ENCODE measurements around the gene TRPC4. TPM values are rescaled to one million over a fixed set of nuclear protein-coding genes. Genes with fewer than 3 reads are reported as not detected.

The TRPC4 gene
- total RNA-seq, 1 donor from 2014 or later: 2.1 TPM

- no peak for DNase-seq
Observed at GRCh38 chr13:37716420-37717195, 153.0 kb downstream of the TRPC4 start.

DNA sequence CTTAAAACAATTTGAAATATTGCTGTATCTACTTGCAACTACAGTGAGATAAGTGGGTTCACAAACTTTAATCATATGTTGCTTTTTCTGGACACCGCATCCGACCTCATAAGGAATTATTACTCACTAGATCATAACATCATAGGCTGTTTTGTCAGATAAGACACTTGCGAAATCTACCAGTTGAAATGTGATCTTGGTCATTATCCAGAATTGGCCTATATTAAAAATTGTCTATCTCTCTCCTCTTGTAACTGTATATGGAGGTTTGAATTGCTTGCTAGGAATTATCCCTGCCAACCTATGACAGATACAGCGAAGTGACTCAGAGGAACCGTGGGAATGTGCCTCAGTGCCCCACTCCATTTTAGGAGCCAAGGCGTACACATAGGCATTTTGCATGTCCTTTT, 154.0 kb downstream of the TRPC4 start:
- DNase-seq: no peak

GRCh38 chr13:37709318-37709717, 160.3 kb downstream of the TRPC4 start:
- DNase-seq: no peak

DNA sequence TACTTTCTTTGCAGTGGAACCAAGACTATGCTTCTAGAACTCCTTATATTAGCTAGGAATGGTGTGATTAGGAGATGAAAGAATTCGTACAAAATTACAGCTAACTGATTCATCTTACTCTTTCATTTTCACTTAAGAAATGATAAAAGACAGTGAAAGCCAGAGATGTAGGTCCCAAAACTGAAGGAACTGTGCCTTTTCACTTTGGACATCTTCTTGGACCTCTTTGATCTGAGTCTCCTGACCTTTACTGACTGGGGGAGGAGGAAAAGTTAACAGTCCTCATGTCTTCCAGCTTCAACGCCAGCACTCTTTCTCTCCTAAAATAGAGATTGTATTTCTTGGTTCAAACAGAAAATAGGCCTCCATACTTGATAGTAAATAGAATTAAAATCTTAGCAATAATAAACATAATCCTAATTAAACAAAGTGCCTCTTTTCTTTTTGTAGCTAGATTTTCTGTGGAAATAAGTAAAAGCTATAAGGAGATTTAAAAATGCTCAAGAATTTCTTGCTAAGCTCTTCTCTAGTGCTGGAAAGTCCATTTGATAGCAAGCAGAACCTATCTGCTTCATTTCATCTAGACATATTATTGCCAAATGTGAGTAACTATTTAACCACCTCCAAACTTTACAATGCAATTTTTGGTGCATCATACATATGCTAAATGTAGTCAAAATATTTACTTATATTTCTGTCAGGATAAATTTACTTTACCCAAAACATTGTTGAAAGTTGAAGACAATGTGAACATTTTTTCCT, 161.7 kb downstream of the TRPC4 start:
- DNase-seq: peak; percentile 14

DNA sequence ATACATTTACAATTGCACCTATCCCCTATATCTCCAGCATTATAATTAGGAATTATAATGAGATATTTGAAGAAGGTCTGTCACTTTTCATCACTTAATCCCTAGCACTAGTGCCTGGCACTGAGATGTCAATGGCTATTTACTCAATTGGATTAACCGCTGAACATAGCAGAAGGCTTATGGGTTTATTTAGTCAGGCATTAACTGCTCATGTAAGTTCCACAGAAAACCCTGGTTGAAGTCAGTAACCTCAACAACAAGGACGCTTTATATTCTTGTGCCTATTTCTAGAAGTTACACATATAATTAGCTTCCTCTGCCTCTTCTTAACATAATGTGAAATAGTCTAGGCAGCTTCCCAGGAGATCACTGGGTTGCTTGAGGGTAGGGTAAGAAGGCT, 163.5 kb downstream of the TRPC4 start:
- no peak for DNase-seq

DNA sequence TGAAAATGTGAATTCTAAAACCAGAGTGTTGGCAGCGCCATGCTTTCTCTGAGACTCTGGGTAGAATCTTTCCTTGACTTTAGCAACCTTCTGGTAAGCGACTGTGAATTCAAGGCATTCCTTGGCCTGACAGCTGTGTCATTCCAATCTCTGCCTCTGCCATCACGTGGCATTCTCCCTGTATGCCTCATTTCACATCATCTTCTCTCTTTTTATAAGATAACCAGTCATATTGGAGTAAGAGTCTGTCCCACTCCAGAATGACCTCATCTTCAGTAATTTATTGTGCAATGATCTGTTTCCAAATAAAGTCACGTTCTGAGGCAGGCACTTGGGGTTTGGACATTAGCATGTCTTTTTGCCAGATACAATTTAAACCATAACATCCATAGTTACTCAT, 167.6 kb downstream of the TRPC4 start:
- DNase-seq: no peak

DNA sequence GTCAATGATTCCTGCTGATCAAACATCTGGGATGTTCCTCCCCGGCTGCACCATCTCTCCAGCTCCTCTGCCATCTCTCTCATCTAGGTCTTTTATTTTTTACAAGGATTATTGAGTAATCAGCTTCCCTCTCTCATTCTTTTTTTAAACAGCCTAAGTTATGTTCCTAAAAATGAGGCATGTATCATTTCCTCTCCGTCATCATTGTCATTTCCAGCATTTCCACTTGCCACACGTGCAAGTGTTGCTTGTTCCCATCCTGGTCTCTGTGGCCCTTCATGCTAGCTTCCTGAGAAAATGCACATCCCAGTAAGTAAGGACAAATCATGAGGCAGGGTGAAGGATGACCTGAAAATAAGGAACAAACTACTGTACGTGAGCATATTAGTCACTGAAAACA, 168.3 kb downstream of the TRPC4 start:
- no peak for DNase-seq

- no peak for DNase-seq
Observed at GRCh38 chr13:37700887-37701286, 168.7 kb downstream of the TRPC4 start.

GRCh38 chr13:37695200-37695599, 174.4 kb downstream of the TRPC4 start:
- no peak for DNase-seq

DNA sequence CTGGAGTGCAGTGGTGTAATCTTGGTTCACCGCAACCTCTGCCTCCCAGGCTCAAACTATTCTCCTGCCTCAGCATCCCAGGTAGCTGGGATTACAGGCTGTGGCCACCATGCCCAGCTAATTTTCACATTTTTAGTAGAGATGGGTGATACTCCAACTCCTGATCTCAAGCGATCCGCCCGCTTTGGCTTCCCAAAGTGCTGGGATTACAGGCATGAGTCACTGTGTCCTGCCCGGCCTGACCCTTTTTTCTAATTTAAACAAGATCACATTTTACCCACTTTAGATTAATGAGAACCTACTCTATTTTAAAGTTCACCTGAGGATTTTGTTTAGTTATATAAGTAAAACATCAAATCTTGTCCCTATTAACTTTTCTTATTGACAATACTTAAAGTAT, 179.2 kb downstream of the TRPC4 start:
- DNase-seq: no peak

- no peak for DNase-seq
Observed at GRCh38 chr13:37686501-37686900, 183.1 kb downstream of the TRPC4 start.

- no peak for DNase-seq
Observed at GRCh38 chr13:37685206-37685605, 184.4 kb downstream of the TRPC4 start.

DNA sequence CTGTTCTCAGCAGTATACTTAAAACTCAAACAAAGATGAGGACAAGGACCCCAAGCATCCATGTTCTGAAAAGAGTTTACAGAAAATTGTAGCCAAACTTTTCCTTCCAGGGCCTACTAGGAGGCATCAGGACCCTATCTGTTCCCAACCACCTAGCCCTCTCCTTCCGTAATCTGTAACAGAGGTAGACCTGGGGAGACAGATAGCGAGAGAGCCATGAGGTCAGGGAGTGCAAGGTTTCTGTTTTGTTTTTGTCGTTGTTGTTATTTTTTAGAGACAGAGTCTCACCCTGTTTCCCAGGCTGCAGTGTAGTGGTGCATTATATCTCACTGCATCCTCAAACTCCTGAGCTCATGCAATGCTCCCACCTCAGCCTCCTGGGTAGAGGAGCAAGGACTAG, 187.1 kb downstream of the TRPC4 start:
- DNase-seq: no peak

- DNase-seq: no peak
Observed at GRCh38 chr13:37681281-37682032, 188.1 kb downstream of the TRPC4 start.

DNA sequence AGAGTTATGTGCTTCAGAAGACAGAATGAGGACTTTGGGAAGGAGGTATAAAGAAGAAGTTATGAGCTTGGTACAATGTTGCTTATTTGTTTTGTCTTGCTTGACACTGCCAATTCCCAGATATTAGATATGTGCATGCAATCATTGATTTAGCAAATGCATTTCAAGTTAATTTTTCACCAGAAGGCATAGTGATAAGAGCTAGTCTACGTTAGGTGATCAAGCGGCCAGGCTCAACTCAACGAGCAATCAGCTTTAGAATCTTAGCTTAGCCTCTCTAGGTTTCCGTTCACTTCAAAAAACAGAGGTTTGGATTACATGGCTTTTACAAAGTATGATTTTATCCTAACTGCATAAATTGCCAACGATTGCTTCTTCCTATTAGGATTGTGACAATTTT, 189.4 kb downstream of the TRPC4 start:
- no peak for DNase-seq

- no peak for DNase-seq
Observed at GRCh38 chr13:37679043-37679442, 190.5 kb downstream of the TRPC4 start.

DNA sequence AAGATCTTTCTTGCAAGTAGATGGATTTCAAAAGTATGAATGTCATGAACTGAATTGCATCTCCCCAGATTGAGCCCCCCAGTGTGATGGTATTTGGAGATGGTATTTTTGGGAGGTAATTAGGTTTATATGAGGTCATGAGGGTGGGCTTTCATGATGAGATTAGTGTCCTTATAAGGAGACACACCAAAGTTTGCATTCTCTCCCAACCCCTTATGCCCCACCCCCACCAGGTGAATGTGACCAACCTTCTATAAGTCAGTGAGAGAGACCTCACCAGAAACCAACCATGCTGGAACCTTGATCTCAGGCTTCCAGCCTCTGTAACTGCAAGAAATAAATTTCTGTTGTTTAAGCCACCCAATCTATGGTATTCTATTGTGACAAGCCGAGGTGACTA, 199.7 kb downstream of the TRPC4 start:
- DNase-seq: no peak

GRCh38 chr13:37667702-37668101, 201.9 kb downstream of the TRPC4 start:
- DNase-seq: no peak

GRCh38 chr13:37666036-37666435, 203.5 kb downstream of the TRPC4 start:
- no peak for DNase-seq

DNA sequence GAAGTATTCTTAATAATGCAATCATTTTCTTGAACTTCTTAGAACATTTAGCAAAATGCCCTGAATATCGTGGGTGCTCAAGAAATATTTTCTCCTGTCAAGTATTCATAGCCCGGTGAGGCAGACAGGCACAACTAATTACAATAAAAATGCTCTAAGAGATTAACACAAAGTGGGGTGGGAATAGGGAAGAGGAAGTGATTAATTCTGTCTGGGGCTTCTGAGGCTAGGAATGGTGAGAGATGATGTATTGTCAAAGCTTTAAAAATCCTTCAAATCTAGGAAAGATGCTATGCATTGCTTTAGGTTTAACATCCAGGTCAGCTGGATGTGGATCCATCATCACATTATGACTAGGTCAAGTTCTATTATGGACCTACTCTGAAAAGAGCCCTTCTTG, 204.2 kb downstream of the TRPC4 start:
- no peak for DNase-seq

DNA sequence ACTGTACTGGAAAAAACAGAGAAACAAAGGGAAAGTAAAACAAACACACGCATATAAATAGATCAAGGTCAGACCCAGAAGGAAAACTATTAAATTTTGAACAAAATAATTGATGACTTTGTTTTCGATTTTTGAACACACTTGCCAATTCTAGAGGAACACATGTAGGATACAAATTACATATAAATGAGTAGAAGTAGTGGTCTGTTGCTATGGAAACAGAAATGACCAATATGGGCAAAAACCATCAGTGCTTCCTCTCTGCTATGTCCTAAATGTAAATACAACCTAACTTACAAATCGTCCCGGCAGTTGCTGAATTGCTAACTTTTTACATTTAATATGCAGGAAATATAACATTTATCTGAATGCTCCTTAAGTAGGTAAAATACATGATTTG, 205.8 kb downstream of the TRPC4 start:
- no peak for DNase-seq

DNA sequence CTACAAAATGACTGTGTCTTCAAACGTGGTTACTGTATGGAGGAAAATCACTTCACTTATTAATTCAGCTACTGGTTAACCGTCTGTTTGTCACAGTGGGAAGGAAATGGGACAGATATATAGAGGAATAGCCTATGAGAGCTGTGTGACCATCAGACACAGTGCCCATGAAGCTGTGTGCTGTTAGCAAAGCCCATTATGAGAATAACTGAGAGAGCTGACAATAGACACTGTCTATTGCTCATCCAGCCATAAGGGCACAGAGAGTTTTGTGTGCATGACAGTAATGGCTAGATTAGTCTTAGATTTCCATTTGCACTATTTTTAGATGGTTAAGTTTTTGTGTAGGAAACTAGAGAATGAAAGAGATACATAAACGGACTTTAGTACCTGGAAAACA, 206.9 kb downstream of the TRPC4 start:
- no peak for DNase-seq

GRCh38 chr13:37657956-37658355, 211.6 kb downstream of the TRPC4 start:
- DNase-seq: no peak
